HG02588 (cell line): ENCODE measurements around the gene SERPINB6.
"Not testable (repeated sequence)": the region's sequence is repeated elsewhere in the genome, so short reads cannot be mapped to it uniquely, and the experiment has no call there.

Experiments used
- ATAC-seq: cut with Tn5 transposase; IDR thresholded peaks from one replicate; pipeline ENCODE4 v1.9.1; 2021; ENCODE audit warnings: mild to moderate bottlenecking, moderate library complexity; ENCODE audit not compliant: unreplicated experiment

SERPINB6 gene

GRCh38 chr6:2971420-2972218 is at the start of gene SERPINB6:
SERPINB6 (minus strand) TSS chr6:2971567; CDS start chr6:2959332, 12,235 bp downstream.
- ATAC-seq = no peak

- no peak for ATAC-seq
These were observed 48.5 kb upstream of the SERPINB6 start for GRCh38 chr6:3019749-3020320.

- ATAC-seq = no peak
These were observed 47.7 kb upstream of the SERPINB6 start for GRCh38 chr6:3019065-3019464.

- no peak for ATAC-seq
These were observed 45.9 kb upstream of the SERPINB6 start for GRCh38 chr6:3017304-3017703.

GRCh38 chr6:3016473-3017280 is 45.3 kb upstream of the SERPINB6 start:
- ATAC-seq = no peak

- no peak for ATAC-seq
These were observed 43.8 kb upstream of the SERPINB6 start for GRCh38 chr6:3015144-3015543.

GRCh38 chr6:3014675-3015066 is 43.3 kb upstream of the SERPINB6 start:
- no peak for ATAC-seq

- no peak for ATAC-seq
These were observed 42.7 kb upstream of the SERPINB6 start for GRCh38 chr6:3013901-3014674.

- no peak for ATAC-seq
These were observed 42.1 kb upstream of the SERPINB6 start for GRCh38 chr6:3013486-3013885.

- ATAC-seq = no peak
These were observed 40.2 kb upstream of the SERPINB6 start for GRCh38 chr6:3011592-3011991.

GRCh38 chr6:3011158-3011557 is 39.8 kb upstream of the SERPINB6 start:
- ATAC-seq = no peak

- ATAC-seq = no peak
These were observed 38.6 kb upstream of the SERPINB6 start for GRCh38 chr6:3009930-3010329.

- not testable (repeated sequence) for ATAC-seq
These were observed 37.4 kb upstream of the SERPINB6 start for GRCh38 chr6:3008712-3009265.

GRCh38 chr6:3007571-3007970 is 36.2 kb upstream of the SERPINB6 start:
- ATAC-seq = no peak

GRCh38 chr6:3006476-3006875 is 35.1 kb upstream of the SERPINB6 start:
- no peak for ATAC-seq

- no peak for ATAC-seq
These were observed 34.5 kb upstream of the SERPINB6 start for GRCh38 chr6:3005874-3006273.

GRCh38 chr6:3005077-3005476 is 33.7 kb upstream of the SERPINB6 start:
- no peak for ATAC-seq

- ATAC-seq = not testable (repeated sequence)
These were observed 31.9 kb upstream of the SERPINB6 start for GRCh38 chr6:3003226-3003625.

- no peak for ATAC-seq
These were observed 30.5 kb upstream of the SERPINB6 start for GRCh38 chr6:3001773-3002293.

GRCh38 chr6:3001146-3001772 is 29.9 kb upstream of the SERPINB6 start:
- ATAC-seq = no peak
